Astrocyte (in vitro differentiated cells and primary cell): Measurements from ENCODE around the gene GLRA3. TPM values are rescaled to one million over a fixed set of nuclear protein-coding genes. Genes with fewer than 3 reads are reported as not detected.

ENCODE experiments used
- DNase-seq: peaks from one replicate; pipeline ENCODE4 v3.0.0-alpha.2; 2010; ENCODE audit warnings: low read depth
- FAIRE-seq: peaks from 2 replicates; lab custom pipeline; 2011; peaks lifted over from hg19 to GRCh38; lab: Jason Lieb, UNC
- H2AFZ ChIP-seq: 2 replicates; pipeline ENCODE4 v1.6.0; 2012; ENCODE audit warnings: low read depth, low read length, inconsistent platforms
- H3K27ac ChIP-seq: 2 replicates; pipeline ENCODE4 v1.5.1; 2011; ENCODE audit warnings: low read depth, low read length, inconsistent platforms
- H3K27me3 ChIP-seq: 2 replicates; pipeline ENCODE4 v1.6.0; 2011; ENCODE audit warnings: low read length, inconsistent platforms; ENCODE audit not compliant: insufficient read depth
- H3K36me3 ChIP-seq: 2 replicates; pipeline ENCODE4 v1.5.1; 2011; ENCODE audit warnings: low read length, inconsistent platforms; ENCODE audit not compliant: insufficient read depth
- H3K4me1 ChIP-seq: 2 replicates; pipeline ENCODE4 v1.5.1; 2011; ENCODE audit warnings: low read length, inconsistent platforms; ENCODE audit not compliant: insufficient read depth
- H3K4me2 ChIP-seq: 2 replicates; pipeline ENCODE4 v1.6.0; 2012; ENCODE audit warnings: low read length, inconsistent platforms
- H3K4me3 ChIP-seq: 2 replicates; pipeline ENCODE4 v1.5.1; 2011; ENCODE audit warnings: low read depth, mild to moderate bottlenecking, low read length, inconsistent platforms; ENCODE audit not compliant: insufficient read depth
- H3K79me2 ChIP-seq: 2 replicates; pipeline ENCODE4 v1.6.0; 2012; ENCODE audit warnings: mild to moderate bottlenecking, low read length, inconsistent platforms; ENCODE audit not compliant: insufficient read depth
- H3K9ac ChIP-seq: 2 replicates; pipeline ENCODE4 v1.6.0; 2012; ENCODE audit warnings: mild to moderate bottlenecking, low read length, inconsistent platforms
- H3K9me3 ChIP-seq: 2 replicates; pipeline ENCODE4 v1.5.1; 2012; ENCODE audit warnings: low read depth, mild to moderate bottlenecking, low read length, inconsistent platforms; ENCODE audit not compliant: insufficient read depth
- H4K20me1 ChIP-seq: 2 replicates; pipeline ENCODE4 v1.6.0; 2012; ENCODE audit warnings: low read length, inconsistent platforms; ENCODE audit not compliant: insufficient read depth
- H3K27ac Mint-ChIP-seq: one replicate; pipeline ENCODE4 v1.8.0; 2021; ENCODE audit warnings: mild to moderate bottlenecking, mixed read lengths; ENCODE audit not compliant: unreplicated experiment
- H3K27me3 Mint-ChIP-seq: one replicate; pipeline ENCODE4 v1.8.0; 2021; ENCODE audit warnings: low read depth, mixed read lengths; ENCODE audit not compliant: unreplicated experiment
- H3K36me3 Mint-ChIP-seq: one replicate; pipeline ENCODE4 v1.8.0; 2021; ENCODE audit warnings: low read depth, mixed read lengths; ENCODE audit not compliant: unreplicated experiment
- H3K4me1 Mint-ChIP-seq: one replicate; pipeline ENCODE4 v1.8.0; 2021; ENCODE audit warnings: low read depth, mixed read lengths; ENCODE audit not compliant: unreplicated experiment
- H3K4me3 Mint-ChIP-seq: one replicate; pipeline ENCODE4 v1.8.0; 2021; ENCODE audit warnings: mild to moderate bottlenecking, moderate library complexity, mixed read lengths; ENCODE audit not compliant: unreplicated experiment
- H3K9me3 Mint-ChIP-seq: one replicate; pipeline ENCODE4 v1.8.0; 2021; ENCODE audit warnings: mild to moderate bottlenecking, mixed read lengths; ENCODE audit not compliant: unreplicated experiment
- EZH2 ChIP-seq: IDR thresholded peaks from 2 replicates; pipeline ENCODE4 v1.6.1; 2012; ENCODE audit warnings: mild to moderate bottlenecking, low read length, inconsistent platforms; ENCODE audit not compliant: insufficient read depth
- total RNA-seq: library from RNA; stranded (reverse); gene quantifications from 2 replicates; pipeline ENCODE4 v1.2.1, GENCODE V29; 2021
- TF ChIP-seq, protein P1 (sequence below): IDR thresholded peaks from 2 replicates; pipeline ENCODE4 v1.5.1; 2011; ENCODE audit warnings: low read depth, mild to moderate bottlenecking, inconsistent platforms, low read length, moderate library complexity; ENCODE audit not compliant: insufficient read depth

The GLRA3 gene
- total RNA-seq, 1 donor from 2014 or later, result not detected

DNA sequence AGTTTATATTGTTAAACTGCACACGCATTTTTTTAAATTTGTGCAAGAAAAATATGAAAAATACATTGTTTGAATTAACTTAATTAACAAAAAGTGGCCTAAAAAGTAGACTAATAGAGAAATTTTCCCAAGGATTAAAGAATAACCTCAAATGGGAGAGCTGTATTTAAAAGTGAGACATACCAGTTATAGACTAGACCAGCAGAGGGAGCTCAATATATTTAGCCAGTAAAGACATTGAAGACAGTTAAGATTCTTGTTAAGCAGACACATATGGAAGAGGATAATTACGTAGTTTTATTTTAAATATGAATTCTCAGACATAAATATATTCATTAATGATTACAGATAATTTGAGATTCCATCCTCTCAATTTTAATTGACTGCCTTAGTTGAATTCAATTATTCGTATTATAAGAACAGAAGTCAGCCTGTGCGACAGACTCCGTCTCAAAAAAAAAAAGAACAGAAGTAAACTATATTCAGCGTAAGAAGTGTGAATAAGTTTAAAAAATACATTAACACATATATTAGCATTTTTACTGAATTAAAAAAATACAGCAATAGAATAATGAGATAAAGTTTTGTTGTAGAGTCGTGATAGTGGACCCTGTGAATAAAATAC is 64.8 kb downstream of the GLRA3 start:
- no peaks in the 10 kb centered on the region for H3K36me3 ChIP-seq
- H3K4me1 ChIP-seq, result no peaks in the 10 kb centered on the region
- H3K4me2 ChIP-seq, result no peak overlapping the region
- no peak overlapping the region for H3K27ac Mint-ChIP-seq
- H3K4me3 ChIP-seq, result no peak overlapping the region
- H2AFZ ChIP-seq, result no peak overlapping the region
- FAIRE-seq (peak; percentile 29), DNase-seq (peak; percentile 32)
- no peak overlapping the region for H3K27ac ChIP-seq
- H3K9ac ChIP-seq, result no peak overlapping the region
- TF ChIP-seq, protein P1, sequence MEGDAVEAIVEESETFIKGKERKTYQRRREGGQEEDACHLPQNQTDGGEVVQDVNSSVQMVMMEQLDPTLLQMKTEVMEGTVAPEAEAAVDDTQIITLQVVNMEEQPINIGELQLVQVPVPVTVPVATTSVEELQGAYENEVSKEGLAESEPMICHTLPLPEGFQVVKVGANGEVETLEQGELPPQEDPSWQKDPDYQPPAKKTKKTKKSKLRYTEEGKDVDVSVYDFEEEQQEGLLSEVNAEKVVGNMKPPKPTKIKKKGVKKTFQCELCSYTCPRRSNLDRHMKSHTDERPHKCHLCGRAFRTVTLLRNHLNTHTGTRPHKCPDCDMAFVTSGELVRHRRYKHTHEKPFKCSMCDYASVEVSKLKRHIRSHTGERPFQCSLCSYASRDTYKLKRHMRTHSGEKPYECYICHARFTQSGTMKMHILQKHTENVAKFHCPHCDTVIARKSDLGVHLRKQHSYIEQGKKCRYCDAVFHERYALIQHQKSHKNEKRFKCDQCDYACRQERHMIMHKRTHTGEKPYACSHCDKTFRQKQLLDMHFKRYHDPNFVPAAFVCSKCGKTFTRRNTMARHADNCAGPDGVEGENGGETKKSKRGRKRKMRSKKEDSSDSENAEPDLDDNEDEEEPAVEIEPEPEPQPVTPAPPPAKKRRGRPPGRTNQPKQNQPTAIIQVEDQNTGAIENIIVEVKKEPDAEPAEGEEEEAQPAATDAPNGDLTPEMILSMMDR, result peak; percentile 60
- TF ChIP-seq EZH2, result no peak
- peaks cover 4% of the 10 kb centered on the region for H3K4me1 Mint-ChIP-seq
- no peaks in the 10 kb centered on the region for H3K27me3 ChIP-seq
- H3K4me3 Mint-ChIP-seq, result no peak overlapping the region
- no peaks in the 10 kb centered on the region for H3K9me3 Mint-ChIP-seq
- no peaks in the 10 kb centered on the region for H4K20me1 ChIP-seq
- H3K9me3 ChIP-seq, result no peaks in the 10 kb centered on the region
- H3K27me3 Mint-ChIP-seq, result no peaks in the 10 kb centered on the region
- no peaks in the 10 kb centered on the region for H3K79me2 ChIP-seq
- H3K36me3 Mint-ChIP-seq, result no peaks in the 10 kb centered on the region

DNA sequence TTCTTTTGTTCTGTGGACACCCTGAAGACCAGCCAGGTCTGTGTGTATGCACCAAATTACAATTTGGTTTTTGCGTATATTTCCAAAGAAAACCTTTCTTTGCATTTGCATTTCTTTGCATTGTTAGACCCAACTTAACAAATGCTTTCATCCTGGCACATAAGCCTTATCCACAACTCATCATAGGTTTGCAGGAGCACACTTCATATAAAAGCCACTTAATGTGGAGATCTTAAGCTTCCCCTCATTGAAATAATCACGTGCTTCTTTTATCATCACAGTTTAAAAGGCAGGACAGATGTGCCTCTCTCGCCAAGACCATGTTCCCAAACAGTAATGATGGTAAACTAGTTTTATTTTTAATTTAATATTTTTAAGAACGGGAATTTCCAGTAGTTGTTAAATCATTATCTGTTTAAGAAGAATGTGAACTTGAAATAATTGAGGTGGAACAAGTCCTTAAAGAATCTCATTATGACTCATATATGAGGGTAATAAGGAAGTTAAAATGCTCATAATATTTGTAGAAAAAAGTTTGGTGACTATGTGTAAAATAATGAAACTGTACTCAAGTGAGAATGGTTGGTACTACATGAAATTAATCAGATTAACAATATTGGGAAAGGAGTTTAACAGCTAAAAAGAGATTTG is 65.5 kb downstream of the GLRA3 start:
- Mint-ChIP-seq H3K4me3 (no peak overlapping the region), H3K36me3 (no peaks in the 10 kb centered on the region), H3K4me1 (peaks cover 4% of the 10 kb centered on the region), H3K27ac (no peak overlapping the region), H3K9me3 (no peaks in the 10 kb centered on the region), H3K27me3 (no peaks in the 10 kb centered on the region)
- H4K20me1 ChIP-seq, result no peaks in the 10 kb centered on the region
- H2AFZ ChIP-seq, result no peak overlapping the region
- H3K27me3 ChIP-seq, result no peaks in the 10 kb centered on the region
- no peaks in the 10 kb centered on the region for H3K79me2 ChIP-seq
- no peaks in the 10 kb centered on the region for H3K36me3 ChIP-seq
- H3K4me3 ChIP-seq, result no peak overlapping the region
- TF ChIP-seq, protein P1, result no peak
- no peak for TF ChIP-seq EZH2
- no peak for FAIRE-seq
- H3K9me3 ChIP-seq, result no peaks in the 10 kb centered on the region
- H3K4me1 ChIP-seq, result no peaks in the 10 kb centered on the region
- H3K27ac ChIP-seq, result no peak overlapping the region
- no peak overlapping the region for H3K9ac ChIP-seq
- DNase-seq, result peak; percentile 31
- H3K4me2 ChIP-seq, result no peak overlapping the region

DNA sequence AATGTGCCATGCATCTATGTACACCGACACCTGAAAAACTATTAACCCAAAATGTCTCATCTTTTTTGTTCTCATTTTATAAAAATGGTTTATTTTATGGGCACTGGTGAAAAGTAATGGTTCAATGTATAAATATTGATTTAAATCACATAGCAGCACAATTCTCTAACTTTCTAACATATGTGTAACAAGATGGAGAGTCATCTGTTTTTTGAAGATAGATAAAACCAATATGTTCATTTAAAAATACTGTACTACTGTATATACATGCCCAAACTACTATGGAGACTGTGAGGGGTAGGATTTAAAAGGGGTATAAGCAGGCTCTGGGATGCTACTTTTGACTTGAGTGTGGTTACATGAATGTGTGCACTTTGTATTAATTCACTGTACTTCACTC is 67.6 kb downstream of the GLRA3 start:
- FAIRE-seq (no peak), DNase-seq (no peak)
- H3K27ac Mint-ChIP-seq, result no peak overlapping the region
- no peaks in the 10 kb centered on the region for H3K4me1 ChIP-seq
- peaks cover 2% of the 10 kb centered on the region for H3K9me3 Mint-ChIP-seq
- H3K27ac ChIP-seq, result no peak overlapping the region
- H3K36me3 Mint-ChIP-seq, result no peaks in the 10 kb centered on the region
- no peak overlapping the region for H3K4me2 ChIP-seq
- H3K79me2 ChIP-seq, result no peaks in the 10 kb centered on the region
- no peak overlapping the region for H2AFZ ChIP-seq
- no peaks in the 10 kb centered on the region for H3K36me3 ChIP-seq
- H4K20me1 ChIP-seq, result no peaks in the 10 kb centered on the region
- H3K27me3 ChIP-seq, result no peaks in the 10 kb centered on the region
- H3K4me3 ChIP-seq, result no peak overlapping the region
- no peaks in the 10 kb centered on the region for H3K27me3 Mint-ChIP-seq
- TF ChIP-seq, protein P1, result no peak
- H3K4me3 Mint-ChIP-seq, result no peak overlapping the region
- H3K4me1 Mint-ChIP-seq, result peaks cover 4% of the 10 kb centered on the region
- H3K9ac ChIP-seq, result no peak overlapping the region
- no peaks in the 10 kb centered on the region for H3K9me3 ChIP-seq
